Memory B cell (primary cell): ENCODE data around the gene STK11.
A peak's percentile ranks its signal among the peaks of the same experiment; 100 is the strongest.

Source experiments
- ATAC-seq: fragments of 150-1000 bp; cut with Tn5 transposase; 2 replicates; pipeline ENCODE4 v1.10.0; 2021; ENCODE audit warnings: low read depth, mild to moderate bottlenecking, moderate library complexity
- DNase-seq, 2 donors: peaks; one replicate each; pipeline ENCODE4 v3.0.0; 2022; ENCODE audit warnings: low spot score in 2 of 2
- H3K27ac Mint-ChIP-seq: one replicate; pipeline ENCODE4 v1.8.0; 2022; ENCODE audit warnings: mild to moderate bottlenecking, moderate library complexity, mixed read lengths
- H3K27me3 Mint-ChIP-seq: one replicate; pipeline ENCODE4 v1.8.0; 2022; ENCODE audit warnings: mixed read lengths
- H3K36me3 Mint-ChIP-seq: one replicate; pipeline ENCODE4 v1.8.0; 2022; ENCODE audit warnings: mild to moderate bottlenecking, mixed read lengths
- H3K4me1 Mint-ChIP-seq: one replicate; pipeline ENCODE4 v1.8.0; 2022; ENCODE audit warnings: mixed read lengths
- H3K4me3 Mint-ChIP-seq: one replicate; pipeline ENCODE4 v1.8.0; 2022; ENCODE audit warnings: mild to moderate bottlenecking, moderate library complexity, mixed read lengths
- H3K9me3 Mint-ChIP-seq: one replicate; pipeline ENCODE4 v1.8.0; 2022; ENCODE audit warnings: mixed read lengths

STK11 gene

GRCh38 chr19:1164684-1165531 is 40.7 kb upstream of the STK11 start:
- Mint-ChIP-seq H3K36me3 (no peaks in the 10 kb centered on the region), H3K27me3 (no peaks in the 10 kb centered on the region), H3K27ac (peak overlapping the region; percentile 55), H3K9me3 (no peaks in the 10 kb centered on the region), H3K4me1 (peaks cover 17% of the 10 kb centered on the region), H3K4me3 (no peak overlapping the region)
- DNase-seq (no peak), ATAC-seq (no peak)

GRCh38 chr19:1166872-1167573 is 38.6 kb upstream of the STK11 start:
- H3K9me3 Mint-ChIP-seq, result no peaks in the 10 kb centered on the region
- ATAC-seq (no peak), DNase-seq (no peak)
- H3K36me3 Mint-ChIP-seq, result no peaks in the 10 kb centered on the region
- no peak overlapping the region for H3K27ac Mint-ChIP-seq
- no peak overlapping the region for H3K4me3 Mint-ChIP-seq
- no peaks in the 10 kb centered on the region for H3K27me3 Mint-ChIP-seq
- H3K4me1 Mint-ChIP-seq, result peaks cover 21% of the 10 kb centered on the region

GRCh38 chr19:1167687-1168571 is 37.6 kb upstream of the STK11 start:
- no peak for ATAC-seq

GRCh38 chr19:1168572-1169410 is 36.8 kb upstream of the STK11 start:
- DNase-seq (no peak), ATAC-seq (no peak)
- Mint-ChIP-seq H3K4me3 (peak overlapping the region; percentile 43), H3K9me3 (no peaks in the 10 kb centered on the region), H3K27ac (no peak overlapping the region), H3K36me3 (no peaks in the 10 kb centered on the region), H3K4me1 (peaks cover 15% of the 10 kb centered on the region), H3K27me3 (no peaks in the 10 kb centered on the region)

More at GRCh38 chr19:1167687-1168571, 37.6 kb upstream of the STK11 start:
- DNase-seq, result no peak
- no peak overlapping the region for H3K4me3 Mint-ChIP-seq
- H3K9me3 Mint-ChIP-seq, result no peaks in the 10 kb centered on the region
- no peak overlapping the region for H3K27ac Mint-ChIP-seq
- H3K36me3 Mint-ChIP-seq, result no peaks in the 10 kb centered on the region
- peaks cover 17% of the 10 kb centered on the region for H3K4me1 Mint-ChIP-seq
- H3K27me3 Mint-ChIP-seq, result no peaks in the 10 kb centered on the region

- Mint-ChIP-seq H3K9me3 (no peaks in the 10 kb centered on the region), H3K4me1 (peaks cover 15% of the 10 kb centered on the region), H3K27ac (no peak overlapping the region)
Observed at GRCh38 chr19:1169411-1169791, 36.2 kb upstream of the STK11 start.

GRCh38 chr19:1169921-1170885 is 35.4 kb upstream of the STK11 start:
- DNase-seq (no peak), ATAC-seq (no peak)
- Mint-ChIP-seq H3K9me3 (no peaks in the 10 kb centered on the region), H3K4me3 (peak overlapping the region; percentile 52), H3K27ac (no peak overlapping the region), H3K27me3 (no peaks in the 10 kb centered on the region), H3K36me3 (no peaks in the 10 kb centered on the region), H3K4me1 (peaks cover 14% of the 10 kb centered on the region)

More at GRCh38 chr19:1169411-1169791, 36.2 kb upstream of the STK11 start:
- H3K27me3 Mint-ChIP-seq, result no peaks in the 10 kb centered on the region
- no peaks in the 10 kb centered on the region for H3K36me3 Mint-ChIP-seq
- DNase-seq, result no peak
- ATAC-seq, result no peak
- H3K4me3 Mint-ChIP-seq, result no peak overlapping the region

GRCh38 chr19:1170938-1171754 is 34.4 kb upstream of the STK11 start:
- Mint-ChIP-seq H3K4me3 (peak overlapping the region; percentile 1), H3K9me3 (no peaks in the 10 kb centered on the region), H3K27ac (no peak overlapping the region), H3K27me3 (no peaks in the 10 kb centered on the region), H3K4me1 (peaks cover 14% of the 10 kb centered on the region), H3K36me3 (no peaks in the 10 kb centered on the region)
- ATAC-seq, result no peak
- DNase-seq, result no peak

GRCh38 chr19:1171755-1172352 is 33.7 kb upstream of the STK11 start:
- Mint-ChIP-seq H3K27me3 (no peaks in the 10 kb centered on the region), H3K27ac (no peak overlapping the region), H3K9me3 (no peaks in the 10 kb centered on the region), H3K4me1 (peaks cover 14% of the 10 kb centered on the region), H3K36me3 (no peaks in the 10 kb centered on the region), H3K4me3 (no peak overlapping the region)
- ATAC-seq (no peak), DNase-seq (no peak)

GRCh38 chr19:1172353-1173158 is 33.0 kb upstream of the STK11 start:
- H3K9me3 Mint-ChIP-seq, result no peaks in the 10 kb centered on the region
- DNase-seq (no peak), ATAC-seq (no peak)
- H3K36me3 Mint-ChIP-seq, result no peaks in the 10 kb centered on the region
- peaks cover 16% of the 10 kb centered on the region for H3K4me1 Mint-ChIP-seq
- H3K27ac Mint-ChIP-seq, result peak overlapping the region; percentile 98
- H3K4me3 Mint-ChIP-seq, result peak overlapping the region; percentile 96
- no peaks in the 10 kb centered on the region for H3K27me3 Mint-ChIP-seq

- Mint-ChIP-seq H3K36me3 (no peaks in the 10 kb centered on the region), H3K27ac (peak overlapping the region; percentile 98), H3K27me3 (no peaks in the 10 kb centered on the region), H3K4me1 (peaks cover 16% of the 10 kb centered on the region), H3K4me3 (peak overlapping the region; percentile 96), H3K9me3 (no peaks in the 10 kb centered on the region)
- ATAC-seq (peak; percentile 16), DNase-seq (no peak)
Observed at GRCh38 chr19:1173159-1173844, 32.3 kb upstream of the STK11 start.
